ENCODE measurements around the gene SCAF4.
"Not testable (repeated sequence)": the region's sequence is repeated elsewhere in the genome, so short reads cannot be mapped to it uniquely, and the experiment has no call there.

The SCAF4 gene, protein sequence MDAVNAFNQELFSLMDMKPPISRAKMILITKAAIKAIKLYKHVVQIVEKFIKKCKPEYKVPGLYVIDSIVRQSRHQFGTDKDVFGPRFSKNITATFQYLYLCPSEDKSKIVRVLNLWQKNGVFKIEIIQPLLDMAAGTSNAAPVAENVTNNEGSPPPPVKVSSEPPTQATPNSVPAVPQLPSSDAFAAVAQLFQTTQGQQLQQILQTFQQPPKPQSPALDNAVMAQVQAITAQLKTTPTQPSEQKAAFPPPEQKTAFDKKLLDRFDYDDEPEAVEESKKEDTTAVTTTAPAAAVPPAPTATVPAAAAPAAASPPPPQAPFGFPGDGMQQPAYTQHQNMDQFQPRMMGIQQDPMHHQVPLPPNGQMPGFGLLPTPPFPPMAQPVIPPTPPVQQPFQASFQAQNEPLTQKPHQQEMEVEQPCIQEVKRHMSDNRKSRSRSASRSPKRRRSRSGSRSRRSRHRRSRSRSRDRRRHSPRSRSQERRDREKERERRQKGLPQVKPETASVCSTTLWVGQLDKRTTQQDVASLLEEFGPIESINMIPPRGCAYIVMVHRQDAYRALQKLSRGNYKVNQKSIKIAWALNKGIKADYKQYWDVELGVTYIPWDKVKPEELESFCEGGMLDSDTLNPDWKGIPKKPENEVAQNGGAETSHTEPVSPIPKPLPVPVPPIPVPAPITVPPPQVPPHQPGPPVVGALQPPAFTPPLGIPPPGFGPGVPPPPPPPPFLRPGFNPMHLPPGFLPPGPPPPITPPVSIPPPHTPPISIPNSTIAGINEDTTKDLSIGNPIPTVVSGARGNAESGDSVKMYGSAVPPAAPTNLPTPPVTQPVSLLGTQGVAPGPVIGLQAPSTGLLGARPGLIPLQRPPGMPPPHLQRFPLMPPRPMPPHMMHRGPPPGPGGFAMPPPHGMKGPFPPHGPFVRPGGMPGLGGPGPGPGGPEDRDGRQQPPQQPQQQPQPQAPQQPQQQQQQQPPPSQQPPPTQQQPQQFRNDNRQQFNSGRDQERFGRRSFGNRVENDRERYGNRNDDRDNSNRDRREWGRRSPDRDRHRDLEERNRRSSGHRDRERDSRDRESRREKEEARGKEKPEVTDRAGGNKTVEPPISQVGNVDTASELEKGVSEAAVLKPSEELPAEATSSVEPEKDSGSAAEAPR

DNA sequence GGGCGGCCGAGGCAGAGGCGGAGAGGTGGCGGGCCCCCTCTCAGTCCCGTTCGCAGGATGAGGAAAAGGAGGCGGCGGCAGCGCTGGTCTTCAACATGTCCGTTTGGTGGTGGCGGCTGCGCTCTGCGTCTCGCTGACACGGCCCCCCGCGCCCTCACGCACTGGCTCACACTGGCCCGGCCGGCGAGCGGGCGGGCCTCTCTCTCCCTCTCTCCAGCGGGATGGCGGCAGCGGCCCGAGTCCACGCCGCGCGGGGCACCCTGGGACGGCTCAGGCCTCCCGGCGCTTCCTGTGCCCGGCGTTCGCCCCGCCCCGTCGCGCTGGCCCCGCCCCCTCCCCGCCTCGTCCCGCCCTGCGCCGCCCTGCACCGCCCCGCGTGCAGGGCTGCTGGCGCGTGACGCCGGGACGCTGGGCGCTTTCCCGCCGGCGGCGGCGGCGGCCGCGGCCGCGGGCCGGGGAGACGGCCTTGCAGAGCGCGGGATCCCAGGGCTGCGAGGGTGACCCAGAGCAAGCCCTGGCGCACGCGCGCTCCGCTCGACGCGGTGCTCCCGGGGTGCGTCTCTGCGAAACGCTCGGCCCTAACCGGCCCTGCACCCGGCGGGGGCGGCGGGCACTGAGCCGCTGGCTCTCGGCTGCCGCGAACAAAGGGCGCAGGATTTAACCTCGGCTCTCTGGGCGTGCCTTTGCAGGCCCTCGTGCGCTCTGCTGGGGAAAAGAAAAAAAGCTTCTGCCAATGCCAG lies at the start of gene SCAF4:
Gene SCAF4, minus strand, starts transcription at position 262 of the 740 bp plus-strand sequence. CDS start 426 bp downstream, outside the sequence.
- DNase-seq = peak; percentile 59 to 62

DNA sequence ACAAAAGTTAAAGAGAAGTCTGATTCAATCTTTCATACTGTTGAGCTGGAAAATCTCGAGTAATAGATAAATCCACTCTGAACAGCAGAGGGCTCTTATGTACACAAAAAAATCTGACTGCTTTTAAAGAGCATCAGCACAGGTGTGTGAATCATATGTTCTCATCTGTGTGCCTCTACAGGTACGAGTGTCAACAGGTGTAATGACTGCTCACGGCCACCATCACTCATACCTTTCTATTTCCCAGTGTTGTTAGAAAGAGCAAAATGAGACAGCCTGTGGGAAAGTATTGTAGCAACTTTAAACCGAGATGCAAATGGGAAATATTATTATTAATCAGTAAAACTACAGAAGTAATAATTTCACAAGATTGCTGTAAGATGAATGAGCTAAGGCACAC lies 49.0 kb upstream of the SCAF4 start:
- DNase-seq = no peak

DNA sequence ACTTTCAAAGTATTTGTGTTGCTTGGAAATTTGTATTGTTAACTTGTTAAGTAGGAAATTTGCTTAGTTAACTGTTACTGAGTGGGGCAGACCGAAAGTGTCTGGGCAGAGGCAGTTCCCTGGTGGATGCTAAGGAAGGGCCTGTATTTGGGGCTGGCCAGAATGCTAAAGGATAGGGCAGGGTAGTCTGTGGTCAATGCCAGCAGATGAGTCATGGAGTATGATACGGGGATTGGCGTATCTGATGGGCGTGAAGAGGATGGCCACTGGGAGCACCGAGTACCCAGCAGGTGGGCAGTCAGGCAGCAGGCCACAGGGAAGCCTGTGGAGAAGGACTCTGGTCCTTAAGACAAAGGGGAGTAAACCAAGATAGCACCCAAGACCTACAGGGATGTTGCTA lies 46.6 kb upstream of the SCAF4 start:
- DNase-seq = no peak

DNA sequence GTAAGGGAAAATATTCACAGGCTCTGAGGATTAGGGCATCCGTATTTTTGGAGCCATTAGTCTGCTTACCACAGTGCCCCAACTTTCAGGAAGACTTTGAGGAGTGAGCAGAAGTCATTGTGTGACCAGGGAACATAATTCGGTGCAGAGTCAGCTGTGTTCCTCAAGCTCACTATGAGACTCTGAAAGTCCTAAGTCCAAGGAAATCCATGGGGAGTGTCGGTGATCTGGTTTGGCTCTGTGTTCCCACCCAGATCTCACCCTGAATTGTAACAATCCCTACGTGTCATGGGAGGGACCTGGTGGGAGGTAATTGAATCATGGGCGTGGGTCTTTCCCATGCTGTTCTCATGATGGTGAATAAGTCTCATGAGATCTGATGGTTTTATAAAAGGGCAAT lies 45.9 kb upstream of the SCAF4 start:
- no peak for DNase-seq

DNA sequence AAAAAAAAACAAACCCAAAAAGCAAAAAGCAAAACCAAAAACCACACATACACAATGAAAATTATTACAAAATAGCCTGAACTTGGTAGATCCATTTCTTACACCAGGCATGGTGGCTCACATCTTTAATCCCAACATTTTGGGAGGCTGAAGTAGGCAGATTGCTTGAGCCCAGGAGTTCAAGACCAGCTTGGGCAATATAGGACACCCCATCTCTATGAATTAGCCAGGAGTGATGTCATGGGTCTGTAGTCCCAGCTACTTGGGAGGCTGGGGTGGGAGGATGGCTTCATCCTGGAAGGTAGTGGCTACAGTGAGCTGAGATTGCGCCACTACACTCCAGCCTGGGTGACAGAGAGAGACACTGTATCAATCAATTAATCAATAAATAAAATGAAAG lies 42.1 kb upstream of the SCAF4 start:
- no peak for DNase-seq

DNA sequence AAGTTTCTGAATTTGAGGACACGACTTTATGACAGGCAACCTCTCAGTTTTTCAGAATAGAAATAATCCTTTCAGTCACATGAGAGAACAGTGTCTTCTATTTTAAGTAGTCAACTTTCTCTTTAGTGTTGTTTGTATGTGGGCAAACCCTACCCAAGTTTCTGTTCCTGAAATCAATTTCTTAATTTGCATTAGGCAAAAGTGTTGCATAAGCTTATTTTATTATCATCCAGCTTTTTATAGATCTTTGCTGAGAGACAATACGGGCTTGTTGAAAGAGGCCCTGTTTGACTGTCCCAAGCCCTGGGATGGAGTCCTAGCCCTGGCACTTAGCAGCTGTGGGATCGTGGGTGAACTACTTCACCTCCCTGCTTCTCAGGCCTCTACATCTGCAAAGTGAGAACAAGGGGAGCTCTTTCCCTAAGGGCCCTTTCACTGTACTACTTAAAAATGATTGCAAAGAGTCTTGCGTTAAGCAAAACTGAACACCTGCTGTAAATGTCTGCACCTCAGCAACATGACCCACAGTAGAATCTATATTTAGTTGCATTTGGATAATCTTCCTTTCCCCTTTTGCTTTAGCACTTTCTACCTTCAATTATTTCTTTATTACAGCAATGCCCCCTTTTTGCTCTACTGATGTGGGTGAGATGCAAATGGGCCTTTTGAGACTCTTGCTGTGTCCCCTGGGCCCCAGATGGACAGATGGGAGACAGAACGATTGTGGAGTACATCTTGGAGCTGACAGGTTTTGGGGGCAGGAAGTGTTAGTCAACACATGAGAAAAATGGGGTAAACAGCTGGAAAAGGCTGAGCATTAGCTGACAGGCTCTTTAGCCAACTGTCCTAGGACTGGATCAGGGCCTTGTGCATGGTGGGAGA lies 41.0 kb upstream of the SCAF4 start:
- no peak for DNase-seq

DNA sequence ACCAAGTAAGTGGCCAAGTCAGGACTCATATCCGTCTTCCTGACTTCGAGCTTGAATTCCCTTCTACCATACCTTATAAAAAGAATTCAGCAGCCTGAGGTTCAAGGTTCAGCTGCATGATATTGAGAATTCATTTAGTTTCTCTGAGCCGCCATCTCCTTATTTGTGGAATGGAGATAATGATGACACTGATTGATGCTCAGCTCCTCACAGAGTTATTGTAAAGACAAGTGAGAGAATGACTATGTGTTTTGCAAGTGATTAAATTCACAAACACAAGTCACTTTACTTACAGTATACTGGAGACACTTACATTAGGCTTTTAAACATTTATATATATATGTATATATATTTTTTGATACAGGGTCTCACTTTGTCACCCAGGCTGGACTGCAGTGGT lies 39.8 kb upstream of the SCAF4 start:
- DNase-seq = no peak

DNA sequence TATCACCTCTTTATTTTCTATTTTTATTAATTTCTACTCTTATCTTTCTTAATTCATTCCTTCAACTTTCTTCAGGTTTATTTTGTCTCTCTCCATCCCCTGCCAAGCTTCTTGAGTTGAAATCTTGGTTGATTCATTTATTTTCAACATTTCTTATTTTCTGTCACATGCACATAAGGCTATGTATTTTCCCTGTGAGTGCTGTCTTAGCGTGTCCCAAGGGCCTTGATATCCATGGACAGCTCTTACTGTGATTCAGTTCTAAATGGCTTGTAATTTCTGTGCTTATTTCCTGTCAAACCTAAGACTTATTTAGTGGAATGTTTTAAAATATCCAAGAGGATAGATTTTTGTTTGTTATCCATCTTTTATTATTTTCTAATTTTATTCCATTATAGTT lies 36.8 kb upstream of the SCAF4 start:
- no peak for DNase-seq

DNA sequence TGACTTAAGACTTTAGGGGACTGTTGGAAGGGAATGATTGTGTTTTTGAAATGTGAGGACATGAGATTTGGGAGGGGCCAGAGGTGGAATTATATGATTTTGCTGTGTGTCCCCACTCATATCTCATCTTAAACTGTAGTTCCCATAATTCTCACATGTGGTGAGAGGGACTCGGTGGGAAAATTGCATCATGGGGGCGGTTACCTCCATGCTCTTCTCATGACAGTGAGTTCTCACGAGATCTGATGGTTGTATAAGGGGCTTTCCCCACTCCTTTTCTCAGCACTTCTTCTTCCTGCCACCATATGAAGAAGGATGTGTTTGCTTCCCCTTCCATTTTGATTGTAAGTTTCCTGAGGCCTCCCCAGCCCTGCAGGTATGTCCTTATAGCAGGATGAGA lies 35.0 kb upstream of the SCAF4 start:
- DNase-seq = no peak

DNA sequence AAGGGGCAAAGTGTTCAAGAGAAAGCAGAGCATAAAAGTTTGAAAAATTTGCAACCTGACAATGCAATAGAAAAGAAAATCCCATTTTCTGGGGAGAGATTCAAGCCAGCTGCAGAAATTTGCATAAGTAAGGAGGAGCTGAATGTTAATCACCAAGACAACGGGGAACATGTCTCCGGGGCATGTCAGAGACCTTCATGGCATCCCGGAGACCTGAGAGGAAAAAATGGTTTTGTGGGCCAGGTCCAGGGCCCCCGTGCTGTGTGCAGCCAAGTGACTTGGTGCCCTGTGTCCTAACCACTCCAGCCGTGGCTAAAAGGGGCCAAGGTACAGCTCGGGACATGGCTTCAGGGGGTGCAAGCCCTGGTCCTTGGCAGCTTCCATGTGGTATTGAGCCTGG lies 33.9 kb upstream of the SCAF4 start:
- DNase-seq = not testable (repeated sequence)

DNA sequence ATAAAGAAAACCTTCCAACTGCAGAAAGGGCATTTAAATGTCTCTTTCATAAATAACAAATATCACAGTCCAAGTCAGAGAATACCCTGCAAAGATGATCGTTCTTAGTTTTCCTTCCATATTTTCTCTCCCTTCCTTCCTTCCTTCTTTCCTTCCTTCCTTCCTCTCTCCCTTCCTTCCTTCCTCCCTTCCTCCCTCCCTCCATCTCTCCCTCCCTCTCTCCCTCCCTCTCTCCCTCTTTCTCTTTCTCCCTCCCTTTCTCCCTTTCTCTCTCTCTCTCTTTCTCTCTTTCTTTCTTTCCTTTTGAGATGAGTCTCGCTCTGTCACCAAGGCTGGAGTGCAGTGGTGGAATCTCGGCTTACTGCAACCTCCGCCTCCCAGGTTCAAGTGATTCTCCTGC lies 29.0 kb upstream of the SCAF4 start:
- no peak for DNase-seq

DNA sequence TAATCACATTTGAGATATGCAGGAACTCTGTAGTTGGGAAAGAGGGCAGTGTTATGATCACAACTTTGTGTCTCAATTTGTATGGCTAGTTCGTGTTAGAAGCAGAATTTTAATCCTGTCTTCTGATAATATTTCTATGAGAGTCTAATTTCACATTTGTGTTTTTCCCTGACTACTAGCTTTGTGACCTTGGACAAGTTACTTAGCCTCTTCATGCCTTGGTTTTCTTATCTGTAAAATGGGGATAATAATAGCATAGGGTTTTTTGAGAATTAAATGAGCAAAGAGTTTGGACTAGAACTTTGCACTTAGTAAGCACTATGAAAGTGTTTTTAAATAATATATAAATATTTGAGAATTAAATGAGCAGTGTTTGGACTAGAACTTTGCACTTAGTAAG lies 24.9 kb upstream of the SCAF4 start:
- DNase-seq = no peak

DNA sequence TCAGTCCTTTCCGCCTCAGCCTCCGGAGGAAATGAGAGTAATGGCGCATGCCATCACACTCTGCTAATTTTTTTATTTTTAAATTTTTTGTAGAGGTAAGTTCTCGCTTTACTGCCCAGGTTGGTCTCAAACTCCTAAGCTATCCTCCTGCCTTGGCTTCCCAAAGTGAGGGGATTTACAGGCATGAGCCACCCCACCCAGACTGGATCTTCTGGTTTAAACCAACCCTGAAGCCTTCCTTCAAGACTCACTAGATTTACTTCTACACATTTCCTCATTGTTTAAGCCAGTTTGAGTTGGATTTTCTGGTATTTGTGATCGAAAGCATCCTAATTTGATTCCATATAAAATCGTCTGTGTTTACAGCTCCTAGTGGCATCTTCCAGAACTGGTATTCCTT lies 23.1 kb upstream of the SCAF4 start:
- no peak for DNase-seq

DNA sequence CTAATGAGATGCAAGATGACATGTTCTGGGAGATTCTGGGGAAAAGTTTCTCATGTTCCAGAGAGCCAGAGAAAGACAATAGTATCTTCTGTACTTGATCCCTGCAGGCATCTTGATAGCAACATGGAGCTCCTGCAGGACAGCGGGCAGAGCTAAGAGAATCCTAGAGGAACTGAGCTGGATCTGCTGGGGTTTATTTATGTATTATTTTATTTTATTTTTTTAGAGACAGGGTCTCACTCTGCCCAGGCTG lies 22.7 kb upstream of the SCAF4 start:
- no peak for DNase-seq

DNA sequence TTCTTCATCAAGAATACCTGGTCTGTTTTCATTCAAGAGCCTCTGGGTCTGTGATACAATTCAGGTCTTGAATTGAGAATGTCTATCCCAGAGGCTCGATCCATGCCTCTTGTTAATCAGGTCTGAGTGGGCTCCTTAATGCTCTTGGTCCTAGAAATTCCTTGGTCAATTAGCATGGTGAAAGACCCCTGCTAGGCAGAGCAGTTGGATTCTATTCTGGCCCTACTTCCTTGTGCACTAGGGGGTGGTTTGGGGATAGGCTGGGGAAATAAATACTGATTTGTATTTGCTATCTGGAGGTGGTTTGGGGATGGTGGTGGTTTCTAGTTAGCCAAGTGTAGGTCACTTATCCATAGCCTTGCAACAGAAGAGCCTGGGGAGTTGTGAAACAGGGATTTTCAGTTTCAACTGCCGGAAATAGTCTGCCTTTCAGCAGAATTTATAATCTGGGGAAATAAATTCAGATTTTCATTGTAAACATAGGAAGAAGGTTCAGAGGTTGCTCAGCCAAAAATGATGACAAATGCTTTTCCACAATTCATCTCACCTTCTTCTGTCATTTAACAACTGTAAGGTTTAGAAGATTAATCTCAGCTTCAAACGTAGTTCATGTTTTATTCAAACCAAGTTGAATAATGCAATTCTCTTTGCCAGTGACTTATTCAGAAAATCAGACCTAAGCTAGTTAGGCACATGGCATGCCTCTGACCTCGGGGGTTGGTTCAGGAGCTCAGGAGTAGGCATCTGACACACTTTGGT lies 22.2 kb upstream of the SCAF4 start:
- DNase-seq = no peak

DNA sequence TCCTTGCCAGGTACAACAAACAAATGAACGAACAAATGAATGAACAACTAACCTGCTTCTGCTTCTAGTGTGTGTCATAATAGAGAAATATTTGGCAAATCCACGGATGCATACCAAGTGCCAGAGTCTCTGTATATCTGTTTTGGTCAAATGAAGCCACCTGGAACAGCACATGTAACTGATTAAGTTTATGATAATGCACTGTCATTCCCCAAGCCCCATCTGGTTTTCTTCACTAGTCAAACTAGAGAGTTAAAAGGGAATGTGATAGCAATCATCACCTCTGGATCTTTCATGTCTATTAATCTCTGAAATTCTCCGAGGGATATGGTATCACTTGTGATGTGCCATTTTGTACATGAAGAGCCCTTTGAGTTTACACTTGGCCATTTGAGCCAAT lies 21.0 kb upstream of the SCAF4 start:
- DNase-seq = no peak

DNA sequence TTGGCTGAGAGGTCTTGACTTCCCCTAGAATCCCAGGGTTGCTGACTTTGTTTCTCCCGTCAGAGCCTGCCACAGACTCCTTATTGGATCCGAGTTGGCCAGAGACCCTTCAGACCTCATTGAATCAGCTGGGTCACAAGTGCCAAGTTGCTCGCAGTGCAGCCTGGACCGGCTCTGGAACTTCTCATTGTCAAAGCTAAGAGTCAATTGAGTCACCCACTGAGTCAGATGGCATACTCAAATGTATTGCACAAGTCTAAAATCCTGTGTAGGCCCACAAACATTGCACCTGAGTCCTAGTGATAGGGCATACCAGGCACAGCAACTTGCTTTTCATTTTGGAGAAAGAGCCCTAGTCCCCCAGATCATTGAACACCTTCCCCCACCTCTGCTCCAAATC lies 20.4 kb upstream of the SCAF4 start:
- no peak for DNase-seq

DNA sequence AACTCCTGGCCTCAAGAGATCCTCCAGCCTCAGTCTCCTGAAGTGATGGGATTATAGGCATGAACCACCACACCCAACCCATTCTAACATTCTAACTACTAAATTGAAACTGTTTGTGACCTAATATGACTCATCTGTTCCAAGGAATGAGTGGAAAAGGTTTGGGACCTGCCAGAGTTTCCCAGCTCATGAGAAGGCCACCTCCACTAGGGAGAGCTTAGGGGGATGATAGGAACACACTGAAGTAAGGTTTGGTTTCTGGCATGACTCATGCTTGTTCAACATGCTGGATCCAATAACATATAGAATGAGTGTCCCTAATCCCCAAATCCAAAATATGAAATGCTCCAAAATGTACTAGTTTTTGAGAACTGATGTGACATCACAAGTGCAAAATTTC lies 18.9 kb upstream of the SCAF4 start:
- no peak for DNase-seq

DNA sequence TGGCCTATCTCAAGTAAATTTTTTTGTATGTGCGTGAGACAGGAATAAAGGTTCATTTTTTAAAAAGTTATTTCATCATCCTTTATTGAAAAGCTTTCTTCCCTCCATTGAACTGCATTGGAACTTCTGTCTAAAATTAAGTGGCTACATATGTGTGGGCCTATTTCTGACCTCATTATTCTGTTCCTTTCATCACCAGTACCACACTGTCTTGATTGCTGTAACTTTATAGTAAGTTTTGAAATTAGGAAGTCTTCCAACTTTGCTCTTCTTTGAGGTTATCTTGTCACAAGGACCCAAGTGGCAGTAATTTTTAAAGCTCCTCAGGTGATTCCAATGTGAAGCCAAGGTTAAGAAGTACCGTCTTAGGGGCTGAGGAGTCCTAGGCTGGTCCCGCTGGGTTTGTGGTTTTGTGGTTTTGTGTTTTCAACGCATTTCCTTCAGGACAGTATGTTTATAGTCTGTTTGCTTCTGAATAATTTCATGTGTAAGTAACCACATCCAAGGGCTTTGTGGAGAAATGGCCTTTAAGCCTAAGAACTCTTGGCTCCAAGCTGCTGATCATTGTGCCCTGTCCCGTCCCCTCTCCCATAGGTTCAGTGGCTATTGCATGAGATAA lies 12.4 kb upstream of the SCAF4 start:
- DNase-seq = no peak

DNA sequence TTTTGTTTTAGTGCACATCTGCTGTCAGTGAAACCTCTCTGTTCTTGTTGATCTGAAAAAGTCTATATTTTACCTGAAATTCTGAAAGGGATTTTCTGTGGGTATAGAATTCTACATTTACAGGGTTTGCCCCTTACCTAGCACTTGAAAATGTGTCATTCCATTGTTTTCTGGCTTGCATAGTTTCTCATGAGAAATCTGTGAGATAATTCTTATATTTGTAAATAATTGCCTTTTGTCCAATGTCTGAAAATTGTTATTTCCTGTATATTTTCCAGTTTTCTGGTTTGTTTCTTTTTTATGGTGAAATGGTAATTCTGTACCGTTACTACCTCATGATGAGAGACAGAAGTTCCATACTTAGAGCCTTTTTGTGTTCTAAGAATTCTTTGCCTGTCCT lies 11.8 kb upstream of the SCAF4 start:
- DNase-seq = no peak

DNA sequence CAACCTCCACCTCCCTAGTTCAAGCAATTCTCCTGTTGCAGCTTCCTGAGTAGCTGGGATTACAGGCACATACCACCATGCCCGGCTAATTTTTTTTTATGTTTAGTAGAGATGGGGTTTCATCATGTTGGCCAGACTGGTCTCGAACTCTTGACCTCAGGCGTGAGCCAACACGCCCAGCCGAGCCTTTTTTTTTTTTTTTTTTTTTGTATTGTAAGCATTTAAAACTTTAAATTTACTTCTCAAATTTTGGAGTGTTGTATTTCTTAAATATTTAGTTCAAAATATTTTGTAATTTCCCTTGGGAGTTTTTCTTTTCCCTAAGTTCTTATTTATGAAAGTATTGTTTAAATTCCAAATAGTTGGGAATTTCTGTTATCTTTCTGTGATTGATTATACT lies 9.2 kb upstream of the SCAF4 start:
- no peak for DNase-seq

All from activated CD4-positive, alpha-beta T cell treated with anti-CD3 and anti-CD28 coated beads, Interleukin-2, amount 50 U/mL, for 4 hours (primary cell).